RWPE1 (cell line): Measurements from ENCODE around the gene EVI2A.
"Not testable (repeated sequence)": the region's sequence is repeated elsewhere in the genome, so short reads cannot be mapped to it uniquely, and the experiment has no call there.

Experiments
- CTCF ChIA-PET: fragments of 350-600 bp; sonication (Branson Sonifier 250); formaldehyde crosslinking; extraction: SDS; loops from one replicate; lab custom pipeline; 2021; lab: Yijun Ruan, JAX
- POLR2A ChIA-PET: fragments of 400-600 bp; formaldehyde crosslinking; extraction: SDS; loops from one replicate; lab custom pipeline; 2020; ENCODE audit warnings: antibody characterized with exemption; ENCODE audit not compliant: low non-redundant PET; lab: Yijun Ruan, JAX
- DNase-seq: peaks from one replicate; pipeline ENCODE4 v3.0.0; 2012; ENCODE audit warnings: low spot score
- H3K27ac ChIP-seq: fragments of 450-650 bp; 2 replicates; pipeline ENCODE4 v1.5.1; 2017
- TF ChIP-seq, protein P1 (sequence below): fragments of 450-650 bp; conservative IDR thresholded peaks from 2 replicates; pipeline ENCODE4 v1.5.1; 2017; ENCODE audit warnings: low read depth, mild to moderate bottlenecking

The EVI2A gene

DNA sequence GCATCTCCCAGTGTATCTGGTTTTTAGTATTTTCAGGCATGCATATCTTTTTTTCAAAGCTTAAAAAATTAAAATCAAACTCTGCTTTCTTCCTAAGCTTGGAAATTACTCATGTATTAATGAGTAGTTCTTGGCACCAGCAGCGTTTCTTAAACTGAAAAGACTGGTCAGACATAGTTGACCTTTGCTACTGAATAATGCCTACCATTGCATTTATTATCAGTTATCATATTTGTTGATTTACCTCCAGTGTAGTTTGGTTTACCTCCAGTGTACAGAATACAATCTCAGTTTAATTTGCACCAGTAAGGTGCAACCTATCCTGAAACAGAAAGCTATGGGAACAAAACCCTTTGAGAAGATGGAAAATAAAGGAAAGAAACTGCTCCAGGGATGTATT is 34.5 kb upstream of the EVI2A start:
- no peak overlapping the region for H3K27ac ChIP-seq
- CTCF ChIA-PET, result interaction anchor here (1.2 kb wide), 1 partner anchor 89 kb away, joined by 3 read pairs; no protein-coding TSS in a partner anchor
- POLR2A ChIA-PET, result no interaction called here
- TF ChIP-seq, protein P1, sequence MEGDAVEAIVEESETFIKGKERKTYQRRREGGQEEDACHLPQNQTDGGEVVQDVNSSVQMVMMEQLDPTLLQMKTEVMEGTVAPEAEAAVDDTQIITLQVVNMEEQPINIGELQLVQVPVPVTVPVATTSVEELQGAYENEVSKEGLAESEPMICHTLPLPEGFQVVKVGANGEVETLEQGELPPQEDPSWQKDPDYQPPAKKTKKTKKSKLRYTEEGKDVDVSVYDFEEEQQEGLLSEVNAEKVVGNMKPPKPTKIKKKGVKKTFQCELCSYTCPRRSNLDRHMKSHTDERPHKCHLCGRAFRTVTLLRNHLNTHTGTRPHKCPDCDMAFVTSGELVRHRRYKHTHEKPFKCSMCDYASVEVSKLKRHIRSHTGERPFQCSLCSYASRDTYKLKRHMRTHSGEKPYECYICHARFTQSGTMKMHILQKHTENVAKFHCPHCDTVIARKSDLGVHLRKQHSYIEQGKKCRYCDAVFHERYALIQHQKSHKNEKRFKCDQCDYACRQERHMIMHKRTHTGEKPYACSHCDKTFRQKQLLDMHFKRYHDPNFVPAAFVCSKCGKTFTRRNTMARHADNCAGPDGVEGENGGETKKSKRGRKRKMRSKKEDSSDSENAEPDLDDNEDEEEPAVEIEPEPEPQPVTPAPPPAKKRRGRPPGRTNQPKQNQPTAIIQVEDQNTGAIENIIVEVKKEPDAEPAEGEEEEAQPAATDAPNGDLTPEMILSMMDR, result no peak
- DNase-seq, result no peak

DNA sequence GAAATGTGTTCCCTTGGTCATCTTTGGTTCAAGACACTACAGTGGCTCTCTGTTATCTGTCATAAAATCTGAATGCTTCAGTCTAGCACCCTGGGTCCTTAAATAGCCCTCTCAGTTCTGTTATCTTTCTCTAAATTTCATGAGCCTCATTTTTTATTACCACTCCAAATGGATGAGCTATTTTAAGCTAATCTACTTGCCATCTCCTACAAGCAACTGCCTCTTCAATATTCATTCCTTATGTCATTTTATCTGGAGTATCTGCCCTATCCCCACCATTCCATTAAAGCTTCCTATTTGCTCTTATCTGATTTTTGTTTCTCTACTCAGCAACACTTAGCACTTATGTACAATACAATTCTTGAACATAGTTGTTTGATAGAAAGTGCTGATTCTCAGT is 28.0 kb upstream of the EVI2A start:
- no peak overlapping the region for H3K27ac ChIP-seq
- ChIA-PET POLR2A (no interaction called here), CTCF (interaction anchor here (0.5 kb wide), 1 partner anchor 389 kb away, joined by 4 read pairs; no protein-coding TSS in a partner anchor)
- DNase-seq, result no peak
- TF ChIP-seq, protein P1, result no peak

DNA sequence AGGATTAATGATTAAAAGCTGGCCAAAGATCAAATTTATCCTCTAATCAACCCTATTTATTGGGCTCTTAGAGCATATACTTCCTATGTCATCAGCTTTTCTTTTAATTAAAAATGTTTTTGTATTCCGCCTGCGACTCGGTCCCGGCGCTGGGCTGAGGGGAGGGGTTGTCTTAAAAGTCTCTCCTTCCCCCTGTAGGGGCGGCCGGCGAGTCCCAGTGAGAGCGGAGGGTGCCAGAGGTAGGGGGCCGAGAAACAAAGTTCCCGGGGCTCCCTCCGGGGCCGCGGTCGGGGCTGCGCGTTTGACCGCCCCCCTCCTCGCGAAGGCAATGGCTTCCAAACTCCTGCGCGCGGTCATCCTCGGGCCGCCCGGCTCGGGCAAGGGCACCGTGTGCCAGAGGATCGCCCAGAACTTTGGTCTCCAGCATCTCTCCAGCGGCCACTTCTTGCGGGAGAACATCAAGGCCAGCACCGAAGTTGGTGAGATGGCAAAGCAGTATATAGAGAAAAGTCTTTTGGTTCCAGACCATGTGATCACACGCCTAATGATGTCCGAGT is 23.8 kb upstream of the EVI2A start:
- CTCF ChIA-PET, H3K27ac ChIP-seq, DNase-seq, POLR2A ChIA-PET: not testable (repeated sequence)

DNA sequence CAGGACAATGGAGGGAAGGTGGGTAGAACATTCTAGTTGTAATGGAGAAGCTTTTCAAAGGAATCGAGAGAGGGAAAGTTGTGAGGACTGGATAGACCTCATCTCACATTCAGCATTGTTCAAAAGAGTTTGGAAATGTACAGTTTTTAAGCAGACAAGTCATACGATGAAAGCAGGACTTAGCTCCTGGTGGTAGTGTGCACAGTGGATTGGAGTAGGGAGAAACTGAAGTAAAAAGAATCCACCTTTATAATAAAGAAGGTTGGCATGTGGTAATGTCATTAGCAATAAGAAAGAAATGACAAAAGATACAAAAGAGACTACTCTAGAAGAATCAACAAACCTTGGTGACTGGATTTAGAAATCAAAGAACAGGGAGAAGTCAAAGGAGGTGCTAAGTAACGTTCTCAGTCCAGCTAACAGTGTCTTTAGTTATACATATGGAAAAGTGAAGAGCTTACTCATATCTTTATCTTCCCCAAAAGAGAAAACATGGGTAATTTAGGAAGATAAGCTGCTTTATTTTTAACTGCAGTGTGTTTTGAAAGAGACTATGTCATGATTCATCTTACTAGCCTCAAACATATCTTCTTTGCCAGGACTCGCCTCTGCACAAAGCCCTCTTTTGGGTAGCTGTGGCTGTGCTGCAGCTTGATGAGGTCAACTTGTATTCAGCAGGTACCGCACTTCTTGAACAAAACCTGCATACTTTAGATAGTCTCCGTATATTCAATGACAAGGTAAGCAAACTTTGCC is 18.7 kb upstream of the EVI2A start:
- ChIA-PET POLR2A (no interaction called here), CTCF (interaction anchor here (0.7 kb wide), 1 partner anchor 186 kb away, joined by 3 read pairs; no protein-coding TSS in a partner anchor)
- no peak overlapping the region for H3K27ac ChIP-seq
- TF ChIP-seq, protein P1, result no peak
- peak; percentile 35 for DNase-seq

DNA sequence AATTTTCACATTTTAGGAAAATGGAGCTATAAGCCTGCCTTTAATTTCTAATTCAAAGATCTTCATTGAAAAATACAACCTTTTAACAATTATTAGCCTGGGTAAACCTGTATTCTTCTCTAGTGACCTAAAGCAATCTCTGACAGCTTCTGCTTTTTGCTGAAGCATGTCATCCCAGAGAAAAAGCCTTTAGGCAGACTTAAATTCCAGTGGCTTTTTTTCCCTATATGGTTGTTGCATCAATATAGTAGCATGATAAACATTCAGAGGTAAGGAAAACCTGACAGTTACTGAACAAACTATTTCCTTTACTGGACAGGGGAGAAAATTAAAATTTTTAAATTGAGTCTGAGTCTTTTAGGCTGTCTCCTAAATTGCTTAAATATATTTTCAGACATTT is 7.8 kb upstream of the EVI2A start:
- no peak for DNase-seq
- ChIA-PET CTCF (interaction anchor here (0.6 kb wide), 1 partner anchor 590 kb away, joined by 3 read pairs; no protein-coding TSS in a partner anchor), POLR2A (no interaction called here)
- TF ChIP-seq, protein P1, result no peak
- H3K27ac ChIP-seq, result no peak overlapping the region

DNA sequence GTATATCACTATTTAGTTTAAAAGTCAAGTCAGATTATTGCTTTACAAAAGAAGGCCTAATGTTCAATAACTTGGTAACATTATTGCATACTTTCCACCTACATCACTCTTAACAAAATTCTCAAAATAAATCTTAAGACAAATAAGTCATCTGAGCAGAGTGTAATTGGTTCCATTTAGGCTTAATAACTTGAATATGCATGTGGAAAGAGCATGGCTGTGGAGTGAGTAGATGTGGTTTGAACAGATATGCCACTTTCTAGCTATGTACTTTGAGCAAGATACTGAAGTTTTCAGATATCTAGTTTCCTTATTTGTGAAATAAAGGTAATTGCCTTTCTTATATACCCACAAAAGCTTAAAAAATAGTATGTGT is 6.7 kb upstream of the EVI2A start:
- ChIA-PET CTCF (no interaction called here), POLR2A (interaction anchor here (0.5 kb wide), 1 partner anchor 432 kb away, joined by 4 read pairs; no protein-coding TSS in a partner anchor)
- no peak for DNase-seq
- no peak overlapping the region for H3K27ac ChIP-seq
- TF ChIP-seq, protein P1, result no peak
